Esophagus muscularis mucosa (tissue), 4 donors: ENCODE measurements around the gene LRRC14B.

ENCODE experiments used
- EP300 ChIP-seq: sonication (generic); formaldehyde crosslinking; IDR thresholded peaks from one replicate; pipeline ENCODE4 v1.6.1; 2017; ENCODE audit warnings: antibody characterized with exemption
- POLR2AphosphoS5 ChIP-seq, 2 donors: sonication (generic); formaldehyde crosslinking; IDR thresholded peaks; one replicate each; pipeline ENCODE4 v1.6.1; 2017; ENCODE audit warnings: antibody characterized with exemption in 2 of 2
- TF ChIP-seq, protein P1 (sequence below), 3 experiments: fragments of 200-600 bp in 2 of 3; fragments of 450-650 bp in 1 of 3; sonication (generic) in 2 of 3; IDR thresholded peaks; one replicate each; pipeline ENCODE4 v1.5.1; 2017 to 2019; ENCODE audit warnings: antibody characterized with exemption in 3 of 3, mild to moderate bottlenecking in 2 of 3, moderate library complexity in 1 of 3

GRCh38 chr5:219991-220390 lies 28.7 kb downstream of the LRRC14B start:
- TF ChIP-seq, protein P1, sequence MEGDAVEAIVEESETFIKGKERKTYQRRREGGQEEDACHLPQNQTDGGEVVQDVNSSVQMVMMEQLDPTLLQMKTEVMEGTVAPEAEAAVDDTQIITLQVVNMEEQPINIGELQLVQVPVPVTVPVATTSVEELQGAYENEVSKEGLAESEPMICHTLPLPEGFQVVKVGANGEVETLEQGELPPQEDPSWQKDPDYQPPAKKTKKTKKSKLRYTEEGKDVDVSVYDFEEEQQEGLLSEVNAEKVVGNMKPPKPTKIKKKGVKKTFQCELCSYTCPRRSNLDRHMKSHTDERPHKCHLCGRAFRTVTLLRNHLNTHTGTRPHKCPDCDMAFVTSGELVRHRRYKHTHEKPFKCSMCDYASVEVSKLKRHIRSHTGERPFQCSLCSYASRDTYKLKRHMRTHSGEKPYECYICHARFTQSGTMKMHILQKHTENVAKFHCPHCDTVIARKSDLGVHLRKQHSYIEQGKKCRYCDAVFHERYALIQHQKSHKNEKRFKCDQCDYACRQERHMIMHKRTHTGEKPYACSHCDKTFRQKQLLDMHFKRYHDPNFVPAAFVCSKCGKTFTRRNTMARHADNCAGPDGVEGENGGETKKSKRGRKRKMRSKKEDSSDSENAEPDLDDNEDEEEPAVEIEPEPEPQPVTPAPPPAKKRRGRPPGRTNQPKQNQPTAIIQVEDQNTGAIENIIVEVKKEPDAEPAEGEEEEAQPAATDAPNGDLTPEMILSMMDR (IDR thresholded peaks at IDR 0.05): no peak
- TF ChIP-seq EP300 (no peak), POLR2AphosphoS5 (IDR thresholded peaks at IDR 0.05) (no peak)
